Measurements from ENCODE around the gene LGALS12. TPM values are rescaled to one million over a fixed set of nuclear protein-coding genes. Genes with fewer than 3 reads are reported as not detected.
A peak's percentile ranks its signal among the peaks of the same experiment; 100 is the strongest.

The LGALS12 gene
- total RNA-seq, 2 experiments from 2014 or later, result not detected

GRCh38 chr11:63552921-63553320 is 47.0 kb downstream of the LGALS12 start:
- CTCF ChIA-PET, result no interaction called here
- Mint-ChIP-seq H3K27ac (peak overlapping the region; percentile 68), H3K4me1 (ENCODE audit: low read depth) (peaks cover 34% of the 10 kb centered on the region), H3K9me3 (no peaks in the 10 kb centered on the region), H3K36me3 (no peaks in the 10 kb centered on the region), H3K27me3 (no peaks in the 10 kb centered on the region), H3K4me3 (peak overlapping the region; percentile 10)
- POLR2A ChIA-PET, result interaction anchor here (3.1 kb wide), 1 partner anchor 11 kb away, joined by 20 read pairs; the partner anchor contains the start of gene PLAAT2
- DNase-seq, result no peak
- intact Hi-C loops (cut with micrococcal nuclease), result loop anchor here (1.0 kb wide), 2 partner anchors 14 to 18 kb away; no protein-coding TSS in a partner anchor

DNA sequence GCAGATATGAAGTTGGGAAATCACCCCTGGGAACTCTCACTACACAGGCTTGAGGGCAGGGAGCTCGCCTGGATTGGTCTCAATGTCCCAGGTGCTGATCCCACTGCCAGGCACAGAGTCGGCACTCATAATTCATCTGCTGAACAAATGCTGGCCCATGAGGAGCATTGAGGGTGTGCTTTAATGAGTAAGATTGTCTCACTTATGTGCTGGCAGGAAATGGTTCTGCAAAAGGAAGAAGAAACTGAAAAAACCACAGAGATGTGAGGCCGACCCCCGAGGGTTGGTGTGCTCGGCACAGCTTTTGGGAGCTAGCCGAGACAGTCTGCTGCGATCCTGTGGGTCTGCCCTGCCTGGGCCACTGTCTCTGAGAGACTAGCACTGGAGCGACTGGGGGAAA is 47.9 kb downstream of the LGALS12 start:
- Mint-ChIP-seq H3K36me3 (no peaks in the 10 kb centered on the region), H3K9me3 (no peaks in the 10 kb centered on the region), H3K27ac (peak overlapping the region; percentile 95), H3K27me3 (no peaks in the 10 kb centered on the region), H3K4me1 (ENCODE audit: low read depth) (peaks cover 34% of the 10 kb centered on the region), H3K4me3 (peak overlapping the region; percentile 69)
- intact Hi-C loops (cut with micrococcal nuclease), result loop anchor here (1.0 kb wide), 2 partner anchors 14 to 18 kb away; no protein-coding TSS in a partner anchor
- peak; percentile 74 for DNase-seq
- ChIA-PET POLR2A (interaction anchor here (1.9 to 3.1 kb wide), 2 partner anchors 10 to 13 kb away, joined by 8 to 20 read pairs; partner anchors contain the start of gene PLAAT2), CTCF (interaction anchor here (0.6 to 0.8 kb wide), 2 partner anchors 12 to 185 kb away, joined by 3 read pairs; no protein-coding TSS in a partner anchor)

GRCh38 chr11:63554877-63555223 is 49.0 kb downstream of the LGALS12 start:
- ChIA-PET POLR2A (interaction anchor here (1.9 kb wide), 1 partner anchor 12 kb away, joined by 8 read pairs; no protein-coding TSS in a partner anchor), CTCF (no interaction called here)
- Mint-ChIP-seq H3K36me3 (no peaks in the 10 kb centered on the region), H3K9me3 (no peaks in the 10 kb centered on the region), H3K27ac (peak overlapping the region; percentile 60), H3K4me3 (peak overlapping the region; percentile 39), H3K27me3 (no peaks in the 10 kb centered on the region), H3K4me1 (ENCODE audit: low read depth) (peaks cover 35% of the 10 kb centered on the region)
- intact Hi-C loops (cut with micrococcal nuclease), result no loop called here
- no peak for DNase-seq

DNA sequence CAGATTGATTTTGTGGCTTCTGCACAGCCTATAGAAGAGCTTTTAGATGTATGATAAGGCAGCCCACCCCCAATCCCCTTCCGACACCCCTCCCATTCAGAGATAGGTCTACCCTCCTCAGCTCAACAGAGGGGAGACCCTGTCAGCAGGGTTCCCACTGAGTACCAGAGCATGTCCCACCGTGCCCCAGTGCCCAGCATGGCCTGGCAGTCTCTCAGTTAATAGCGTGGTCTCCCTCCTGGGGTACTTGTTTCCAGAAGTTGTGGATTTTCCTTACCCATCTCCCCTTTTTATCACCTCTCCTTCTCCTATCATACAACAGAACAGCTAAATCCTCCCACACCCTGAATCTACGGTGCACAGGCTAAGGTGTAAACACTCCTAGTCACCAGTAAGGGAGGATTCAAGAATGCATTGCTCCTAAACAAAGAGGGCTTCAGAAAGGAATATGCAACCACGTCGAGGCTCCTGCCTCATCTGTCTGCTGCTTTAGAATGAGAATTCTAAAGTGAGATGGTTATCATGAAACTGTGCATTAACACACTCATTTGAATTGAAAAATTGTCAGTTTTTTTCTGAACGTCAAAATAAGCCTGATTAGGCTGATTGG is 50.6 kb downstream of the LGALS12 start:
- no peak overlapping the region for H3K27ac Mint-ChIP-seq
- H3K27me3 Mint-ChIP-seq, result no peaks in the 10 kb centered on the region
- no peaks in the 10 kb centered on the region for H3K9me3 Mint-ChIP-seq
- intact Hi-C loops (cut with micrococcal nuclease), result no loop called here
- peaks cover 41% of the 10 kb centered on the region for H3K4me1 Mint-ChIP-seq (ENCODE audit: low read depth)
- DNase-seq, result no peak
- no peak overlapping the region for H3K4me3 Mint-ChIP-seq
- POLR2A ChIA-PET, result no interaction called here
- no peaks in the 10 kb centered on the region for H3K36me3 Mint-ChIP-seq
- CTCF ChIA-PET, result no interaction called here

GRCh38 chr11:63557570-63557969 is 51.7 kb downstream of the LGALS12 start:
- Mint-ChIP-seq H3K27me3 (no peaks in the 10 kb centered on the region), H3K9me3 (no peaks in the 10 kb centered on the region), H3K36me3 (no peaks in the 10 kb centered on the region), H3K4me1 (ENCODE audit: low read depth) (peaks cover 35% of the 10 kb centered on the region), H3K27ac (no peak overlapping the region), H3K4me3 (no peak overlapping the region)
- no peak for DNase-seq
- ChIA-PET CTCF (no interaction called here), POLR2A (no interaction called here)
- intact Hi-C loops (cut with micrococcal nuclease), result no loop called here

- Mint-ChIP-seq H3K4me1 (ENCODE audit: low read depth) (peaks cover 31% of the 10 kb centered on the region), H3K9me3 (no peaks in the 10 kb centered on the region), H3K27me3 (no peaks in the 10 kb centered on the region), H3K4me3 (no peak overlapping the region), H3K27ac (no peak overlapping the region), H3K36me3 (no peaks in the 10 kb centered on the region)
- intact Hi-C loops (cut with micrococcal nuclease), result no loop called here
- CTCF ChIA-PET, result interaction anchor here (0.8 kb wide), 1 partner anchor 70 kb away, joined by 3 read pairs; no protein-coding TSS in a partner anchor
- POLR2A ChIA-PET, result no interaction called here
- peak; percentile 6 for DNase-seq
Measured at GRCh38 chr11:63558459-63559157, 52.7 kb downstream of the LGALS12 start.

- Mint-ChIP-seq H3K4me3 (no peak overlapping the region), H3K27ac (peak overlapping the region; percentile 1), H3K4me1 (ENCODE audit: low read depth) (peaks cover 36% of the 10 kb centered on the region), H3K36me3 (no peaks in the 10 kb centered on the region), H3K9me3 (no peaks in the 10 kb centered on the region), H3K27me3 (no peaks in the 10 kb centered on the region)
- intact Hi-C loops (cut with micrococcal nuclease), result no loop called here
- no peak for DNase-seq
- ChIA-PET POLR2A (no interaction called here), CTCF (interaction anchor here (1.3 kb wide), 1 partner anchor 82 kb away, joined by 4 read pairs; no protein-coding TSS in a partner anchor)
Measured at GRCh38 chr11:63560506-63561180, 54.8 kb downstream of the LGALS12 start.

DNA sequence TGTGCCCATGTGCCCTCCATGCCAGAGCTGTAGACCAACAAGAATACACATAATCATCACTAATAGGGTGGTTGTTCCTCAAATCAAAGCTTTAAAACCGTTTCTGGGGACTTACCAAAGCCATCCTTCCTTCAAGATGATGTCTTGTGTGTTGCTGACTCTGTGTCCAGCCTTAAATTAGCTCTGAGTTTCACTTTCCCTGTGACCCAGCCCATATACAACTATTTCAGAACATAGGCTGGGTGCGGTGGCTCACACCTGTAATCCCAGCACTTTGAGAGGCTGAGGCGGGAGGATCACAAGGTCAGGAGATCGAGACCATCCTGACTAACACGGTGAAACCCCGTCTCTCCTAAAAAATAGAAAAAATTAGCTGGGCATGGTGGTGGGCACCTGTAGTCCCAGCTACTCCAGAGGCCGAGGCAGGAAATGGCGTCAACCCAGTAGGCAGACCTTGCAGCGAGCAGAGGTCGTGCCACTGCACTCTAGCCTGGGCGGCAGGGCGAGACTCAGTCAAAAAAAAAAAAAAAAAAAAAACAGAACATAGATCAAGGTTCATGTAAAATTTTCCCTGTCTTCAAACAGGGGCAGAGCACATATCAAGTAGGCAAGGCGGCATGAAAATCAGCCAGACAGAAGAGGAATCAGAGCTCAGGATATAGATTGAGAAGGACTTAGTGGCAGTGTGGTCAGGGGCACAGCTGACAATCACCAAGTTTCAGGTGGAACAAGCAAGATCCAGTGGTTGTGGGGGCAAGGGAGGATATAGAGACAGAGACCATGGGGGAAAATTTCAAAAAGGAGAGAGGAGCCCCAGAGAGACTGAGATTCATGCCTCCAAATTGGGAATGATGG is 57.5 kb downstream of the LGALS12 start, which contains the start of gene PLAAT2:
PLAAT2 (minus strand) TSS at position 179 of the 855 bp plus-strand sequence; CDS start at position 124, 55 bp downstream.
- no peak within 1 kb of the TSS for H3K4me3 Mint-ChIP-seq
- no peaks in the 10 kb centered on the region for H3K9me3 Mint-ChIP-seq
- H3K27ac Mint-ChIP-seq, result no peak within 1 kb of the TSS
- H3K4me1 Mint-ChIP-seq (ENCODE audit: low read depth), result peaks cover 60% of the 10 kb centered on the region
- ChIA-PET CTCF (interaction anchor here (1.5 to 2.9 kb wide), 2 partner anchors 26 to 84 kb away, joined by 4 to 11 read pairs; partner anchors contain the start of gene PLAAT4), POLR2A (interaction anchor here (1.0 to 1.8 kb wide), 2 partner anchors 11 to 26 kb away, joined by 5 to 20 read pairs; partner anchors contain the start of gene PLAAT4)
- DNase-seq, result no peak
- intact Hi-C loops (cut with micrococcal nuclease), result no loop called here
- no peaks in the 10 kb centered on the region for H3K27me3 Mint-ChIP-seq
- H3K36me3 Mint-ChIP-seq, result no peaks in the 10 kb centered on the region

DNA sequence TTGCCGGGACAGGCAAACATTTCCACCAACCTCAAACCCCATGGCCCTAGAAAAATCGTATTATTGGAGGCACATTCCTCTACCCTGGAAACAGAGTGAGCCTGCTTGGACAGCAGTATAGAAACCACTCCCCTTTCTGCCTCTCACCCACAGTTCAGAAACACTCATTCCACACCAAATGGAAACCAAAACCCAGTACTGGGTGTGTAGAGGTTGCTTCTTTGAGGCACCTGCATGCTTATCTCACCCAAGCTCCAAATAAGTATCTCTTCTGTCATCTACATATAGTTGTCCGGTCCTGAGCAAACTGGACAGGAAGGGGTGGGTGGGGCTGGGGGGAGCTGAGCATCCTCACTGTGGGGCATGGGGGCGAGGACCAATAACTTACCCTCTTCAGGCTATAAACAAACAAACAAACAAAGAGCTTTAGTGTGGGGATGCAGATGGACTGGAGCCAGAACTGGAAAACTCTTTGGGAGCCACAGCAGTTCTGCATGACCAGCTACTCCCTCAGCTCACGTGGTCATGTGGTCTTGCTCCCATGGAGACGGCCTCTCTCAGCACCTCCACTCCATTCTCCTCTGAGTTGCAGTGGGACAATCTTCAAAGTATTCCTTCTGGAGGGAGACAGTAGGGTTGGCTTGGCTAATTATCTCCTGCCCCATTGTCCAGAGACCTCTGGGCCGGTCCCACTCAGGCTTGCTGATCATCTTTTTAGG is 58.3 kb downstream of the LGALS12 start:
- Mint-ChIP-seq H3K27ac (no peak overlapping the region), H3K4me1 (ENCODE audit: low read depth) (peaks cover 65% of the 10 kb centered on the region), H3K9me3 (no peaks in the 10 kb centered on the region), H3K27me3 (no peaks in the 10 kb centered on the region), H3K36me3 (no peaks in the 10 kb centered on the region), H3K4me3 (no peak overlapping the region)
- peak; percentile 48 for DNase-seq
- intact Hi-C loops (cut with micrococcal nuclease), result no loop called here
- CTCF ChIA-PET, result interaction anchor here (0.6 to 2.9 kb wide), 2 partner anchors 85 to 386 kb away, joined by 3 to 11 read pairs; no protein-coding TSS in a partner anchor
- POLR2A ChIA-PET, result interaction anchor here (1.0 to 1.8 kb wide), 2 partner anchors 11 to 27 kb away, joined by 5 to 20 read pairs; partner anchors contain the start of gene PLAAT4

- H3K4me1 Mint-ChIP-seq (ENCODE audit: low read depth), result peaks cover 67% of the 10 kb centered on the region
- ChIA-PET CTCF (interaction anchor here (0.6 to 2.9 kb wide), 2 partner anchors 85 to 385 kb away, joined by 3 to 11 read pairs; no protein-coding TSS in a partner anchor), POLR2A (interaction anchor here (1.0 to 1.8 kb wide), 3 partner anchors 12 to 28 kb away, joined by 3 to 20 read pairs (median 5); partner anchors contain the start of gene PLAAT4)
- H3K4me3 Mint-ChIP-seq, result no peak overlapping the region
- H3K27ac Mint-ChIP-seq, result peak overlapping the region; percentile 3
- no peak for DNase-seq
- H3K9me3 Mint-ChIP-seq, result no peaks in the 10 kb centered on the region
- H3K27me3 Mint-ChIP-seq, result no peaks in the 10 kb centered on the region
- no peaks in the 10 kb centered on the region for H3K36me3 Mint-ChIP-seq
- intact Hi-C loops (cut with micrococcal nuclease), result no loop called here
Measured at GRCh38 chr11:63564784-63565350, 59.0 kb downstream of the LGALS12 start.

Measured in activated CD4-positive, alpha-beta memory T cell treated with anti-CD3 and anti-CD28 coated beads for 36 hours (primary cell).